HG03469 (cell line): Measurements from ENCODE around the gene ZNF668.
A peak's percentile ranks its signal among the peaks of the same experiment; 100 is the strongest.

Source experiments
- ATAC-seq: cut with Tn5 transposase; IDR thresholded peaks from one replicate; pipeline ENCODE4 v1.9.1; 2021; ENCODE audit warnings: mild to moderate bottlenecking, moderate library complexity, moderate number of reproducible peaks; ENCODE audit not compliant: unreplicated experiment

ZNF668 gene

DNA sequence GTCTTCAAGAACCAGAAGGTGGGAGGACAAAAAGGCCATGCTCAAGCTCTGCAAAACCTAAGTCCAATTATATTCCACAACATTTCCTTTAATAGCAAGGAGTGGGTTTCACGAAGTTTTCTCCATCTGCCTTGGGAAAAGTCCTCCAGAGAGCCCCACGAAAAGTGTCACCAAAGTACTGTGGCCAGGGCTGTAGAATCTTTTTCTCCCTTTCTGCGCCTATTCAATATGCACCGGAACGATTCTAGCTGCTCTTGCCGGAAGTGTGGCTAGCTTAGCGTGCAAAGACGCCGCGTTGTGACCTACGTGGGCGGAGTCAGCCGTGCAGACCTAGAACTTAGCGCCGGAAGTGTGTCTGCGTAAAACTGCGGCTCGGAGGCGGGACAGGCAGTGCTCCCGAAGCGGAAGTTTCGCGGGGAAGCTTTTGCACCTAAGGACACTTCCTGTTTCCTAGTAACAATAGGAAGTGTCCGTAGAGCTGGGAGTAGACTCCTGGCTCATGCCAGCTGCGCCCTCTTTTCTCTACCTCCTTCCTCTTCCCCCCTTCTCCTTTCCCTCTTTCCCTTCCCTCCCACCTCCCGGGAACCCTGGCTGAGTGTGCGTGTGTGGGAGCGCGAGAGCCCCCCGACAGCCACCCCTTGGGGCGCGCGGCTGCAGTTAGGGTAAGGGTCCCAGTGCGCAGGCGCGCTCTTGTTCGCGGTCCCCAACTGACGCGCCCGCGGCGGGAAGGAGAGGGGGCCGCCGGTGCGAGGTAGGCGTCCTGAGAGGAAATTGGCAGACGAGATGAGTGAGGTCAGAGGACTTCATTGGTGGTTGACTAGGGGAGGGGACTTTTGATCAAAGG is at the start of gene ZNF668, which contains the start of gene ZNF646:
Gene ZNF668, minus strand, starts transcription at position 271 of the 844 bp plus-strand sequence. CDS start 9,781 bp downstream, outside the sequence.
Gene ZNF646, plus strand, starts transcription at position 453 of the 844 bp plus-strand sequence. CDS start 1,903 bp downstream, outside the sequence.
- ATAC-seq, result peak; percentile 33

DNA sequence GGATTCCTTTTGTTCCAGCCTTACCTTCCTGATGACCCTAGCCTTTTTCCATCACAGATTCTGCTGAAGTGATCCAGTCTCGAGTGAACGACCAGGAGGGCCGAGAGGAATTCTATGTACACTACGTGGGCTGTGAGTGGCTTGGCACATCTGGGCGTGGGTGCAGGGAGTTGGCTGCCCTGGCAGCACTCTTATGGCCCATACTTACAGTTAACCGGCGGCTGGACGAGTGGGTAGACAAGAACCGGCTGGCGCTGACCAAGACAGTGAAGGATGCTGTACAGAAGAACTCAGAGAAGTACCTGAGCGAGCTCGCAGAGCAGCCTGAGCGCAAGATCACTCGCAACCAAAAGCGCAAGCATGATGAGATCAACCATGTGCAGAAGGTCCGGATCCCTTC is 46.1 kb upstream of the ZNF668 start:
- ATAC-seq, result no peak

GRCh38 chr16:31118223-31119155 is 44.4 kb upstream of the ZNF668 start:
- no peak for ATAC-seq

DNA sequence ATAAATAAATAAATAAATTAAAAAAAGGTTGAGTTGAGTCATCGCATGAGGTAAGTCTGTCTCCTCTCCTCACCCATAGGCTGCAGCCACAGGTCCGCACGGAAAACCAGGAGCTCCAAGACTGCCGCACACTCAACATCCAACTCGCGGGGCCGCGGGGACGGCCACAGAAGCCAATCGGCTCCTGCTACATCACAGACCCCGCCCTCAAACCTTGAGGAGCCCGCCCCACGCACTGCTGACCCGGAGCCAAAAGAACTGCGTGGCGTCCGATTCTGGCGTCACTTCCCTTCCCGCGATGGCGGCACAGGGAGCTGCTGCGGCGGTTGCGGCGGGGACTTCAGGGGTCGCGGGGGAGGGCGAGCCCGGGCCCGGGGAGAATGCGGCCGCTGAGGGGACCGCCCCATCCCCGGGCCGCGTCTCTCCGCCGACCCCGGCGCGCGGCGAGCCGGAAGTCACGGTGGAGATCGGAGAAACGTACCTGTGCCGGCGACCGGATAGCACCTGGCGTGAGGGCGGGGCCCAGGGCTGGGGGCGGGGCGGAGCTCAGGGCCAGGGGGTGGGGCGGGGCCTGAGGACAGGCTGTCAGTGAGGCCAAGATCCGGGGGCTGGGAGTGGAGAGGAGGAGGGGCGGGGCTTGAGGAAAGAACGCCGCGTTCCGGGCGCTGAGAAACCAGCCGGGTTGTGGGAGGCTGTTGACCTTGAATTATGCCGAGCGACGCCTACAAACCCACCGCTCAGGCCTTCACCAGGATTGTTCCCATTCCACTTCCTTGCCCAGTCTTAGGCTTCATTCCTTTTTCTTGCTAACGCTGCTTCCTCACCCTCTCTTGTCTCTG is 43.6 kb upstream of the ZNF668 start, which contains the start of gene KAT8:
Gene KAT8, plus strand, starts transcription at position 281 of the 839 bp plus-strand sequence. Its CDS starts 18 bp downstream, at position 299.
- peak; percentile 71 for ATAC-seq

DNA sequence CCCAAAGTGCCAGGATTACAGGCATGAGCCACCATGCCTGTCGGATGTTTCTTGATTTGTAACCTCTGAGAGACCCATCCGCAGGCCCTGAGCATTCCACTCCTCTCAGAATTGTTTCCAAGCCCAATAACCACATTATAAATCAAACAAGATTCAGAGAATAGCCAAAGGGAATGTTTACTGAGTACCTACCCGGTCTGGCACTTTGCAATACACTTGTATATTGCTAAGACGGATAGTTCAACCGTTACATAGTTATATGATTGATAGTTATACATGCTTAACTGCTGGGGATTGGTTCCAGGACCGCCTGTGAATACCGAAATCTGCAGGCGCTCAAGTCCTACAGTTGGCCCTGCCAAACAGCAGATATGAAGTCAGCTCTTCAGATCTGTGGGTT is 40.4 kb upstream of the ZNF668 start:
- ATAC-seq, result no peak

DNA sequence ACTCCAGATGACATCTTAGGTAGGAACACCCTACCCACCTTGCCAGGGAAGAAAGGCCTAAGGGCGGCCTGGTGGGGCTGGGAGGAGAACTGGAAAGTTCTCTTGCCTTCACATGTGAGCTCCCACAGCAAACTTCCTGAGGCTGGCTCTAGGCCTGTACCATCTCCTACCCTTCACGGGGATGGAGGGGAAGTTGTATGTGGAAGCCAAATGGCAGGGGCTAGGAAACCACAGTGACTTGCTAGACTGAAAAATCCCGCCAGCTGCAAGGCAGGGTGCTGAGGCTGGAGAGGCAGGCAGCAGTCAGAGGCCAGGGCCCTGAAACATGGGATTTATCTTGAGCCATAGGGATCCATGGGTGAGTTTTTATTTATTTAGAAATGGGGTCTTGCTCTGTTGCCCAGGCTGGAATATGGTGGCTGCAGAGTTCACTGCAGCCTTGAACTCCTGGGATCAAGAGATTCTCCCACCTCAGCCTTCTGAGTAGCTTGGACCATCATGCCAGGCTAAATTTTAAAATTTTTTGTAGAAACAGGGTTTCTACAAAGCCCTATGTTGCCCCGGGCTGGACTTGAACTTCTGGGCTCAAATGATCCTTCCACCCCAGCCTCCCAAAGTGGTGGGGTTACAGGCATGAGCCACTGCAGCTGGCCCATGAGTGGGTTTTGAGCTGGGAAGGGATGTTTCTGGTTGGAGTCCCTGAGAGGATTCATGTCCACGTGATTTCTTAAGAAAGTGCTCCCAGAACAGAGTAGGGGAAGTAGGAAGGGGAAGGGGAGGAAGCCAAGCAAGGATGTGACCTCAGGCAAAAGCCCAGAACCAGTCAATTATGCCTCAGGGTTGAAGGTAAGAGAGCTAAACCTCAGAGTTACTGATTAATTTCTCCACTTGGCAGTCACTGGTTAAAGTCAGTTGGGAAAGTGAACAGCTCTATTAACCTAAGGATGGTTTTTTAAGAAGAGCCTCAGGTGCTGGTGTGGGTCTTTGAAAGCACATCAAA is 39.4 kb upstream of the ZNF668 start:
- ATAC-seq, result no peak

GRCh38 chr16:31112711-31113110 is 38.7 kb upstream of the ZNF668 start:
- ATAC-seq, result no peak

GRCh38 chr16:31111881-31112466 is 37.9 kb upstream of the ZNF668 start:
- ATAC-seq, result no peak

DNA sequence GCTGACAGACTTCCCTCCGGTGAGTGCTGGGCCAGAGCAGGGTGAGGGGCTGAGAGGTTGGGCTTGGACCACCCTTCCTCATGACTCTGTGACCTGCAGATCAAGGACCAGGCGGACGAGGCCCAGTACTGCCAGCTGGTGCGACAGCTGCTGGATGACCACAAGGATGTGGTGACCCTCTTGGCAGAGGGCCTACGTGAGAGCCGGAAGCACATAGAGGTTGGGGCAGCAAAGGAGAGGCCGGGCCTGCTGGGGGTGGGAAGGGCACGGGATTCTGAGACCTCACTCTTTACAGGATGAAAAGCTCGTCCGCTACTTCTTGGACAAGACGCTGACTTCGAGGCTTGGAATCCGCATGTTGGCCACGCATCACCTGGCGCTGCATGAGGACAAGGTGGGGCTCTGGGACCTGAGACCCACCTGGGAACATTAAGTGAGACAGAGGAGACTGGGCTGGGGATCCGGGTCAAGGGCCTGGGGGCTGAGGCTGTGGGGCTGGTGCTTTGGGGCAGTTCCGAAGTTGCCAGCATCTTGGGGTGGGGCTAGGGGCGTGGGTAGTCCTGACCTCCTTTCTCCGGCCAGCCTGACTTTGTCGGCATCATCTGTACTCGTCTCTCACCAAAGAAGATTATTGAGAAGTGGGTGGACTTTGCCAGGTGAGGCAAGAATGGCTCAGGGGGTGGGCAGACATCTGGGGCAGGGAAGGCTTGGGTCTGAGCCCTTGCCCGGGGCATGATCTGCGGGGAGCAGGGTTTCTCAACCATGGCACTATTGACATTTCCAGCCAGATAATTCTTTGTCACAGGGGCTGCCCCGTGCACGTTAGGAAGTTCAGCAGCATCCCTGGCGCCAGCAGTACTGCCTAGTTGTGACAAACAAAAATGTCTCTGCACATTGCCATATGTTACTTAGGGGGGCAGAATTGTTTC is 36.3 kb upstream of the ZNF668 start:
- no peak for ATAC-seq

GRCh38 chr16:31109622-31110021 is 35.6 kb upstream of the ZNF668 start:
- no peak for ATAC-seq

DNA sequence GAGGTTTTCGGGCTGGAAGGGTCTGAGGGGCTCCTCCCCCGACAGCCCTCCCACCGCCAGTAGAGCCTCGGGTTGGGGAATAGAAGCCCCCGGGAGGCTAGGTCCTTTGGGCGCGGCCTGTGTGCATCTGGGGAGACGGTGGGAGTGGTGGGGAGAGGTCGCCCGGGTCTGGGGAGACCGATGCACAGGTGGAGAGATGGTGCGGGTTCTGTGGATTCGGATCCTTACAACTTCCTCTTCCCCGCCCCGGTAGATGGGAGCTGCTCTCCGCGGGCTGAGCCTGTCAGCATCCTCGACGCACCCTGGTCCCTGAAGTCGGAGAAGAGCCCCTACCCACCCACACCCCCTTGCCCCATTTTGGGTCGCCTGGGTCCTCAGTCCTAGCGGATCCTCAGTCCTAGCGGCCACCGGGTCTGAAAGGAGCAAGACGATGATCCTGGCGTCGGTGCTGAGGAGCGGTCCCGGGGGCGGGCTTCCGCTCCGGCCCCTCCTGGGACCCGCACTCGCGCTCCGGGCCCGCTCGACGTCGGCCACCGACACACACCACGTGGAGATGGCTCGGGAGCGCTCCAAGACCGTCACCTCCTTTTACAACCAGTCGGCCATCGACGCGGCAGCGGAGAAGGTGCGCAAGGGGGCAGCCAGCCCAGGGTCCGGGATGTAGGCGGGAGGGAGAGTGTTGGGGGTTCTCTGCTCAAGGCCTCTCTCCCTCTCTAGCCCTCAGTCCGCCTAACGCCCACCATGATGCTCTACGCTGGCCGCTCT is 34.9 kb upstream of the ZNF668 start:
- ATAC-seq, result no peak

- ATAC-seq, result peak; percentile 71
These were observed 34.2 kb upstream of the ZNF668 start, which contains the start of gene BCKDK for GRCh38 chr16:31108035-31108793. Gene BCKDK (plus strand): TSS chr16:31108386. CDS start chr16:31109224, 838 bp downstream.

DNA sequence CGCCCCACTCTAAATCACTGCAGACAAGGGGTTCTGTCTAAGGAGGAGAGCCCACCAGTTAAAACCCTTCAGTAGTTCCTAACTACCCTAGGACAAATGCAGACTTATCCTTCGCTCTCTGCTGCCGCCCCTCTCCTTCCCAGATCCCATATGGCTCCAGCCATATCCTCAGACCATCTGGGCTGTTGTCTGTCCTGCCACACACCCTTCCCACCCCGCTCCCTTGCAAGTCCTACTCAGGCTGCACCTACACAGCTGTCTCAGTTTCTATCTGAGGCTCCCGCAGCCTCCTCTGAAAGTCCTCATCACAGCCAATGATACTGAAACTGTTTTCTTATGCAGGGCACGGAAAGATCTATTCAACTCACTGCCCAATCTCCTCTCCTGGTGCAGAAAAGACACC is 33.4 kb upstream of the ZNF668 start:
- ATAC-seq, result no peak

- ATAC-seq, result no peak
These were observed 32.7 kb upstream of the ZNF668 start for GRCh38 chr16:31106509-31107464.

GRCh38 chr16:31105677-31106213 is 31.7 kb upstream of the ZNF668 start:
- no peak for ATAC-seq
